Measurements from ENCODE around the gene INKA1.

Gene INKA1

GRCh38 chr3:49786357-49787181 lies 16.5 kb upstream of the INKA1 start, which contains the start of gene IP6K1:
Gene IP6K1 (minus strand): TSS chr3:49786542. CDS start chr3:49748040, 38,502 bp downstream.
- ChIA-PET CTCF (interaction anchor here (1.0 to 3.8 kb wide), 4 partner anchors 12 to 53 kb away, joined by 3 to 33 read pairs (median 5); partner anchors contain the start of gene INKA1), POLR2A (interaction anchor here (0.6 to 1.1 kb wide), 3 partner anchors 13 to 23 kb away, joined by 3 to 6 read pairs (median 3); partner anchors contain the start of genes CDHR4 and INKA1)
- TF ChIP-seq CTCF (IDR thresholded peaks at IDR 0.05; ENCODE audit: control extremely low read depth, extremely low read depth, low read depth, missing control alignments) = no peak
- peak; percentile 100 for DNase-seq (ENCODE audit: extremely low spot score)

DNA sequence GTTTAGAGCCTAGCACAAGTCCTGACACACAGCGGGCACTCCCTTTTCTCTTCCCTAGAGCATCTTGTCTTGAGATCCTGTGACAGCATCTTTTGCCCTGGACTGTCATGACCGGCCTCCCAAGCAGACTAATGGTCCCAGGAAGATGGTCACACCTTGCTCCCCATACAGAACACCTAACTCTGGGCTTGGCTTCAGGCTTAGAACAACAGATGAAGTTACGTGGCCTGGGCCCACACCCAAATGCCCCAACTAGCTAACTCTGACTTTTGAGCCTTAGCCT lies 15.9 kb upstream of the INKA1 start:
- CTCF ChIA-PET = interaction anchor here (0.8 to 3.8 kb wide), 8 partner anchors 14 to 64 kb away, joined by 3 to 33 read pairs (median 4); partner anchors contain the start of gene INKA1
- DNase-seq (ENCODE audit: extremely low spot score) = no peak
- POLR2A ChIA-PET = interaction anchor here (0.9 kb wide), 1 partner anchor 16 kb away, joined by 4 read pairs; the partner anchor contains the start of gene INKA1
- TF ChIP-seq CTCF (IDR thresholded peaks at IDR 0.05; ENCODE audit: control extremely low read depth, extremely low read depth, low read depth, missing control alignments) = no peak

DNA sequence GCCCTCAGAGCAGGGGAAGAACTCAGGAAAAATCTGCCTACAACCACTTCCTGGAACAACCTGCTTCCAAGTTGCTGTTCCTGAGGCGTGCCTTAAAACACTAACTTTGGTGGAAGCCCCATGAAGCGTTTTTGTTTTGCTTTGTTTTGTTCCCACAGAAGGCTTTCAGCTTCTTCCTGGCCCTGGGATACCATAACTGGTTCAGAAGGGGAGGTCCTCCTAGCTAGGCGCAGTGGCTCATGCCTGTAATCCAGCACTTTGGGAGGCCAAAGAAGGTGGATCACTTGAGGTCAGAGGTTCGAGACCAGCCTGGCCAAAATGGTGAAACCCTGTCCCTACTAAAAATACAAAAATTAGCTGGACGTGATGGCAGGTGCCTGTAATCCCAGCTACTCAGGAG lies 15.5 kb upstream of the INKA1 start:
- TF ChIP-seq CTCF (IDR thresholded peaks at IDR 0.05; ENCODE audit: control extremely low read depth, extremely low read depth, low read depth, missing control alignments) = no peak
- ChIA-PET CTCF (interaction anchor here (0.8 to 3.8 kb wide), 7 partner anchors 14 to 65 kb away, joined by 3 to 33 read pairs (median 4); partner anchors contain the start of gene INKA1), POLR2A (interaction anchor here (0.9 kb wide), 1 partner anchor 16 kb away, joined by 4 read pairs; the partner anchor contains the start of gene INKA1)
- DNase-seq (ENCODE audit: extremely low spot score) = no peak

DNA sequence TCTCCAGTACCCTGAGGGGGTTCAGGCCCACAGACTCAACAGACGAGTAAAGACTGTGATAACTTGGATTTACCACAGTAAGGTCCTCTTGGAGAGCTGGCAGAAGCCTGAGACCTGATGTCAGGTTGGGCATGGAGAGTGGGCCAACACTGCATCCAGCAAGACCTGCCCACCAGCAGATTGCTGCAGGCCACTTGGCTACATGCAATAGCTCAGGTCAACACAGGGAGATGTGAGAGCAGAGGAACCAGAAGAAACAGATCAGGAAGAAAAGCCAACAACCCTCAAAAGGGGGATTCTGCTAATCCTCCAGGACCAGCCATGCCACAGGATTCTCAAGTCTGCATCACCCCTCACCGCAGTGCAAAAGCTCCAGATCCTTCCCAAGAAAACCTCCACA lies 15.0 kb upstream of the INKA1 start:
- ChIA-PET CTCF (interaction anchor here (0.8 to 3.8 kb wide), 8 partner anchors 12 to 65 kb away, joined by 3 to 33 read pairs (median 4); partner anchors contain the start of genes CDHR4 and INKA1), POLR2A (interaction anchor here (0.9 kb wide), 1 partner anchor 15 kb away, joined by 4 read pairs; the partner anchor contains the start of gene INKA1)
- DNase-seq (ENCODE audit: extremely low spot score) = no peak
- TF ChIP-seq CTCF (IDR thresholded peaks at IDR 0.05; ENCODE audit: control extremely low read depth, extremely low read depth, low read depth, missing control alignments) = no peak

GRCh38 chr3:49790626-49791411 lies 12.2 kb upstream of the INKA1 start:
- no peak for DNase-seq (ENCODE audit: extremely low spot score)
- no peak for TF ChIP-seq CTCF (IDR thresholded peaks at IDR 0.05; ENCODE audit: control extremely low read depth, extremely low read depth, low read depth, missing control alignments)
- ChIA-PET POLR2A (interaction anchor here (1.5 kb wide), 1 partner anchor 12 kb away, joined by 3 read pairs; the partner anchor contains the start of gene INKA1), CTCF (interaction anchor here (5.1 to 25.2 kb wide), 2 partner anchors 12 to 46 kb away, joined by 38 to 558 read pairs; partner anchors contain the start of gene INKA1)

- DNase-seq (ENCODE audit: extremely low spot score) = no peak
- no peak for TF ChIP-seq CTCF (IDR thresholded peaks at IDR 0.05; ENCODE audit: control extremely low read depth, extremely low read depth, low read depth, missing control alignments)
- CTCF ChIA-PET = interaction anchor here (5.1 to 25.2 kb wide), 2 partner anchors 11 to 45 kb away, joined by 38 to 558 read pairs; partner anchors contain the start of gene INKA1
- POLR2A ChIA-PET = interaction anchor here (1.5 kb wide), 1 partner anchor 11 kb away, joined by 3 read pairs; the partner anchor contains the start of gene INKA1
Measured at GRCh38 chr3:49791571-49791970, 11.5 kb upstream of the INKA1 start.
